Neural progenitor cell (in vitro differentiated cells): ENCODE data around the gene NRG3. TPM values are rescaled to one million over a fixed set of nuclear protein-coding genes. Genes with fewer than 3 reads are reported as not detected.

ENCODE experiments used
- DNase-seq: peaks from one replicate; pipeline ENCODE4 v3.0.0-alpha.2; 2016; ENCODE audit warnings: low spot score
- H2AFZ ChIP-seq: fragments of 200-600 bp; sonication (generic); replicated peaks from 2 replicates; pipeline ENCODE4 v1.6.1; 2016; ENCODE audit warnings: antibody characterized with exemption
- H3F3A ChIP-seq: fragments of 200-600 bp; sonication (generic); 2 replicates; pipeline ENCODE4 v1.6.1; 2016; ENCODE audit warnings: antibody characterized with exemption, low read depth
- H3K27ac ChIP-seq: fragments of 200-600 bp; sonication (generic); 2 replicates; pipeline ENCODE4 v1.5.1; 2016; ENCODE audit warnings: mild to moderate bottlenecking
- H3K27me3 ChIP-seq: fragments of 200-600 bp; sonication (generic); 2 replicates; pipeline ENCODE4 v1.6.1; 2016; ENCODE audit warnings: mild to moderate bottlenecking, moderate library complexity
- H3K36me3 ChIP-seq: fragments of 200-600 bp; sonication (generic); 2 replicates; pipeline ENCODE4 v1.5.1; 2016
- H3K4me1 ChIP-seq: fragments of 200-600 bp; sonication (generic); 2 replicates; pipeline ENCODE4 v1.6.1; 2016; ENCODE audit warnings: mixed run types
- H3K4me2 ChIP-seq: fragments of 200-600 bp; sonication (generic); 2 replicates; pipeline ENCODE4 v1.6.1; 2016
- H3K4me3 ChIP-seq: fragments of 200-600 bp; sonication (generic); 2 replicates; pipeline ENCODE4 v1.5.1; 2016
- H3K79me2 ChIP-seq: fragments of 200-600 bp; sonication (generic); 2 replicates; pipeline ENCODE4 v1.6.1; 2016; ENCODE audit warnings: low read depth
- H3K9ac ChIP-seq: fragments of 200-600 bp; sonication (generic); 2 replicates; pipeline ENCODE4 v1.6.1; 2016
- H3K9me3 ChIP-seq: fragments of 200-600 bp; sonication (generic); 2 replicates; pipeline ENCODE4 v1.5.1; 2016; ENCODE audit warnings: low read depth
- H4K20me1 ChIP-seq: fragments of 200-600 bp; sonication (generic); 2 replicates; pipeline ENCODE4 v1.6.1; 2016; ENCODE audit warnings: low read depth
- H3K27ac Mint-ChIP-seq: 3 replicates; pipeline ENCODE4 v1.8.0; 2021; ENCODE audit warnings: mixed read lengths
- H3K27me3 Mint-ChIP-seq: 2 replicates; pipeline ENCODE4 v1.8.0; 2022; ENCODE audit warnings: low read depth, mild to moderate bottlenecking, inconsistent platforms, moderate library complexity, mixed read lengths; ENCODE audit not compliant: insufficient read depth
- H3K36me3 Mint-ChIP-seq: 3 replicates; pipeline ENCODE4 v1.8.0; 2021; ENCODE audit warnings: mixed read lengths
- H3K4me1 Mint-ChIP-seq: 3 replicates; pipeline ENCODE4 v1.8.0; 2021; ENCODE audit warnings: mixed read lengths
- H3K4me3 Mint-ChIP-seq: 3 replicates; pipeline ENCODE4 v1.8.0; 2021; ENCODE audit warnings: mild to moderate bottlenecking, moderate library complexity, mixed read lengths
- H3K9me3 Mint-ChIP-seq: 3 replicates; pipeline ENCODE4 v1.8.0; 2020; ENCODE audit warnings: mixed read lengths
- EZH2 ChIP-seq: fragments of 200-600 bp; sonication (generic); IDR thresholded peaks from 2 replicates; pipeline ENCODE4 v1.6.1; 2017; ENCODE audit warnings: antibody characterized with exemption, mild to moderate bottlenecking, moderate library complexity
- EZH2phosphoT487 ChIP-seq: fragments of 200-600 bp; sonication (generic); IDR thresholded peaks from 2 replicates; pipeline ENCODE4 v1.6.1; 2017; ENCODE audit warnings: antibody characterized with exemption
- total RNA-seq: library from RNA; depleted of rRNA; stranded (reverse); fragments of >200 nt; gene quantifications from 2 replicates; pipeline ENCODE4 v1.2.3, GENCODE V29; 2015; ENCODE audit warnings: low replicate concordance
- TF ChIP-seq, protein P1 (sequence below): fragments of 200-600 bp; sonication (generic); IDR thresholded peaks from 2 replicates; pipeline ENCODE4 v1.5.1; 2017; ENCODE audit warnings: antibody characterized with exemption, mild to moderate bottlenecking

NRG3 gene
- total RNA-seq, 1 donor from 2014 or later, result 1.9 TPM

- Histone ChIP-seq H3K27ac (no peak overlapping the region), H3K79me2 (no peaks in the 10 kb centered on the region), H3K4me1 (peaks cover 3% of the 10 kb centered on the region), H3K9ac (no peak overlapping the region), H2AFZ (no peak overlapping the region), H3K9me3 (no peaks in the 10 kb centered on the region), H3K4me3 (no peak overlapping the region), H4K20me1 (peaks cover 8% of the 10 kb centered on the region), H3F3A (peaks cover 21% of the 10 kb centered on the region), H3K36me3 (no peaks in the 10 kb centered on the region), H3K4me2 (no peak overlapping the region), H3K27me3 (peaks cover 44% of the 10 kb centered on the region)
- DNase-seq, result no peak
- no peak overlapping the region for H3K27ac Mint-ChIP-seq
- H3K4me3 Mint-ChIP-seq, result no peak overlapping the region
- H3K36me3 Mint-ChIP-seq, result no peaks in the 10 kb centered on the region
- no peaks in the 10 kb centered on the region for H3K9me3 Mint-ChIP-seq
- H3K4me1 Mint-ChIP-seq, result peaks cover 21% of the 10 kb centered on the region
- H3K27me3 Mint-ChIP-seq, result peaks cover 9% of the 10 kb centered on the region
- TF ChIP-seq EZH2phosphoT487 (no peak), EZH2 (no peak)
- TF ChIP-seq, protein P1, sequence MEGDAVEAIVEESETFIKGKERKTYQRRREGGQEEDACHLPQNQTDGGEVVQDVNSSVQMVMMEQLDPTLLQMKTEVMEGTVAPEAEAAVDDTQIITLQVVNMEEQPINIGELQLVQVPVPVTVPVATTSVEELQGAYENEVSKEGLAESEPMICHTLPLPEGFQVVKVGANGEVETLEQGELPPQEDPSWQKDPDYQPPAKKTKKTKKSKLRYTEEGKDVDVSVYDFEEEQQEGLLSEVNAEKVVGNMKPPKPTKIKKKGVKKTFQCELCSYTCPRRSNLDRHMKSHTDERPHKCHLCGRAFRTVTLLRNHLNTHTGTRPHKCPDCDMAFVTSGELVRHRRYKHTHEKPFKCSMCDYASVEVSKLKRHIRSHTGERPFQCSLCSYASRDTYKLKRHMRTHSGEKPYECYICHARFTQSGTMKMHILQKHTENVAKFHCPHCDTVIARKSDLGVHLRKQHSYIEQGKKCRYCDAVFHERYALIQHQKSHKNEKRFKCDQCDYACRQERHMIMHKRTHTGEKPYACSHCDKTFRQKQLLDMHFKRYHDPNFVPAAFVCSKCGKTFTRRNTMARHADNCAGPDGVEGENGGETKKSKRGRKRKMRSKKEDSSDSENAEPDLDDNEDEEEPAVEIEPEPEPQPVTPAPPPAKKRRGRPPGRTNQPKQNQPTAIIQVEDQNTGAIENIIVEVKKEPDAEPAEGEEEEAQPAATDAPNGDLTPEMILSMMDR, result no peak
Measured at GRCh38 chr10:81871558-81871957, 3.4 kb upstream of the NRG3 start.

- no peak overlapping the region for H3K4me3 ChIP-seq
- H3K36me3 ChIP-seq, result no peaks in the 10 kb centered on the region
- no peak overlapping the region for H2AFZ ChIP-seq
- H3K79me2 ChIP-seq, result no peaks in the 10 kb centered on the region
- H3K27me3 Mint-ChIP-seq, result peaks cover 8% of the 10 kb centered on the region
- peaks cover 27% of the 10 kb centered on the region for H3K4me1 Mint-ChIP-seq
- no peak overlapping the region for H3K27ac Mint-ChIP-seq
- peaks cover 51% of the 10 kb centered on the region for H3K27me3 ChIP-seq
- DNase-seq, result no peak
- no peak overlapping the region for H3K9ac ChIP-seq
- H3F3A ChIP-seq, result peaks cover 21% of the 10 kb centered on the region
- H3K4me2 ChIP-seq, result no peak overlapping the region
- H3K4me1 ChIP-seq, result peaks cover 10% of the 10 kb centered on the region
- H3K9me3 Mint-ChIP-seq, result no peaks in the 10 kb centered on the region
- no peak for TF ChIP-seq EZH2phosphoT487
- TF ChIP-seq, protein P1, result no peak
- no peak for TF ChIP-seq EZH2
- H3K36me3 Mint-ChIP-seq, result no peaks in the 10 kb centered on the region
- H3K9me3 ChIP-seq, result no peaks in the 10 kb centered on the region
- no peak overlapping the region for H3K27ac ChIP-seq
- peaks cover 14% of the 10 kb centered on the region for H4K20me1 ChIP-seq
- peak overlapping the region; percentile 17 for H3K4me3 Mint-ChIP-seq
Measured at GRCh38 chr10:81872206-81872862, 2.7 kb upstream of the NRG3 start.

GRCh38 chr10:81873231-81873931 is 1.6 kb upstream of the NRG3 start:
- H3K36me3 ChIP-seq, result no peaks in the 10 kb centered on the region
- TF ChIP-seq EZH2phosphoT487 (no peak), EZH2 (no peak)
- H3K27me3 ChIP-seq, result peaks cover 62% of the 10 kb centered on the region
- Mint-ChIP-seq H3K9me3 (no peaks in the 10 kb centered on the region), H3K27ac (no peak overlapping the region), H3K36me3 (no peaks in the 10 kb centered on the region), H3K4me1 (peaks cover 37% of the 10 kb centered on the region), H3K4me3 (peak overlapping the region; percentile 85), H3K27me3 (peaks cover 11% of the 10 kb centered on the region)
- no peak for DNase-seq
- peaks cover 21% of the 10 kb centered on the region for H3F3A ChIP-seq
- H3K9me3 ChIP-seq, result no peaks in the 10 kb centered on the region
- H3K4me1 ChIP-seq, result peaks cover 20% of the 10 kb centered on the region
- H3K4me2 ChIP-seq, result peak overlapping the region; percentile 89
- H3K9ac ChIP-seq, result no peak overlapping the region
- H3K79me2 ChIP-seq, result no peaks in the 10 kb centered on the region
- peak overlapping the region; percentile 66 for H3K4me3 ChIP-seq
- H3K27ac ChIP-seq, result no peak overlapping the region
- no peak overlapping the region for H2AFZ ChIP-seq
- peaks cover 15% of the 10 kb centered on the region for H4K20me1 ChIP-seq
